GM18873 (cell line): ENCODE results near the gene TRIML2.
"Not testable (repeated sequence)": the region's sequence is repeated elsewhere in the genome, so short reads cannot be mapped to it uniquely, and the experiment has no call there.

Experiments used
- ATAC-seq: cut with Tn5 transposase; IDR thresholded peaks from one replicate; pipeline ENCODE4 v1.9.1; 2021; ENCODE audit warnings: mild to moderate bottlenecking, moderate library complexity, moderate number of reproducible peaks; ENCODE audit not compliant: unreplicated experiment, low FRiP score

The TRIML2 gene

DNA sequence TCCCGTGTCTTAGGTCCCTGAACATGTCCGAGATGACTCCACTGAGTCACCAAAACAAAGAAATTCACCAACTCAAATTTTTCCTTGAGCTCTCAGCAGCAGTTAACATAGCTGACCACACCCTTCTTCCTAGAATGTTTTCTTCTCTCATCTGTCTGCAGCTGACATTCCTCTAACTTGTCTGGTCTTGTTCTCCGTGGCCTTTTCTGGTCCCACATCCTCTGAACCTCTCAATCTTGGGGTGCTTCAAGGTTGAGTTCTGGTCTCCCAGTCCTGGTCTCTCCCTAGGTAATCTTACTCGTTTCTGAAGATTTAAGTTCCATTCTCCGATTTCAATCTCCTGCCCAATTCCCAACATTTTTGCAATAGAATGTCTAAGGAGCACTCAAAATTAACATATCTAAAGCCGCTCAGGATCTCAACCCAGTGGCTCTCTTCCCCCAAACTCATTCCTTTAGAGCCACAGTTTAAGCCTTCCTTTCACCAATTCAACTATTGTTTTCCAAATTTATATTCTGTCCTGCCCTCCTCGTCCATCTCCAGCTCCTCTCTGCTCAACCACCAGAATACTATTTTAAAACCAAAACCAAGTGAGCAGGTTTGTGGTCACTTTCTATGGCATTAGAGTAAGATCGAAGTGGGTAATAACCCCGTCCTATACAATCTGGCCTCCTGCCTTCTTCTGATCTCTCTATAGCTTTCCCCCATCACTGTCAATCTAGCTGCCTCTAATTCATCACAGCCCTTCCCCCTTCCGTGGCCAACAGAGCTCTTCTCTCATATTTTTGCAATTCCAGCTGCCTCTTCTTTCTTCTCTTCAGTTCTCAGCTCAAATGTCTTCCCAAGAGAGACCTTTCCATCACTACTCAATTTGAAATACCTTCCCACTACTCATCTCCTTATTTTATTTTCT lies 1.2 kb downstream of the TRIML2 start:
- ATAC-seq, result no peak

DNA sequence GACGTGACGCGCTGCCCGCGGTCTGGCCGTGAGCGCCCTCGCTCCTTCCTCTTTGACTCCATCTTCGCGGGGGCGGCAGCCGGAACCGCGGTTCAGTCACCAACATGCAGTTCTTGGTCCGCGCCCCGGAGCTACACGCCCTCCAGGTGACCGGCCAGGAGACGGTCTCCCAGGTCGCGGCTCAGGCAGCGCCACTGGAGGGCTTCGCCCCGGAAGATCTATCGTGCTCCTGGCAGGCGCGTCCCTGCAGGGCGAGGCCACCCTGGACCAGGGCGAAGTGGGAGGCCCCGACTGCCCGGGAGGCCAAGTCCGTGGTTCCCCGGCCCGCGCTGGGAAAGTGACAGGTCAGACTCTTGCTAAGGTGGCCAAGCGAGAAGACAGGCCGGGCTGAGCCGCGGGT lies 2.9 kb downstream of the TRIML2 start:
- no peak for ATAC-seq

DNA sequence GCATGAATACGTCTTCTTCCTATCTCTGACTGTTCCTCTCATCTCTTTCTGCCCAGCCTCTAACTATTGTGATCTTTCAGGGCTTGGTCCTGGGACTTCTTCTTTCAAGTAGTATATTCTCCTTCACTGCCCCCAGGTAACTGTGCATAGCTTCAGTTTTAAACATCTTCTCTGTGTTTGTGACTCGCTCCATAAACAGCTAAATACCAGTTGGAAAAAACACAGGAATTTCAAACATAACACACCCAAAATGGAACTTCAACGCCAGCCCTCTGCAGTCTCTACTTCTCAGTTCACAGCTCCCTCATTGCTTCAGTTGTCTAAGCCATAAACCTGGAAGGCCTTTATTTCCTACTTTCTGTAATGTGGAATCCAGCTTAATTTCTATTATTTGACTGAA lies 16.6 kb downstream of the TRIML2 start:
- no peak for ATAC-seq

GRCh38 chr4:188086858-188087257 lies 22.5 kb downstream of the TRIML2 start:
- no peak for ATAC-seq

DNA sequence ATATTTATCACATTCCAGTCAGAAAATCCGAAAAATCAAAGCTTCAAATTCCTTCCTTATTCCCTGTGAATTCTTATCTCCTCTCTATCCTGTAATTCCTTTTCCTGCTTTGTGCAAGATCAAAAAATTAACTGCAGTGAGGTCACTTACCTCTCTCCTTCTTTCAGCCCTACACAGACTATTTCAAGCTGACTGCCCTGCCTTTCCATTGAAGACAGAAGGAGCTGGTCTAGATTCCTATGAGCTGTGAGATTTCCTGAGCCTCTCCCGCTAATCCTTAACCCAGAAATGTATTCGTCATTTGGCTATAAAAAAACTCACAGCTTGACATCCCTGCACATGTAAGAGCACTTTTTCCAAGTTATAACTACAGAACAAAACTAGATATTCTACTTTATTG lies 26.6 kb downstream of the TRIML2 start:
- ATAC-seq, result no peak

DNA sequence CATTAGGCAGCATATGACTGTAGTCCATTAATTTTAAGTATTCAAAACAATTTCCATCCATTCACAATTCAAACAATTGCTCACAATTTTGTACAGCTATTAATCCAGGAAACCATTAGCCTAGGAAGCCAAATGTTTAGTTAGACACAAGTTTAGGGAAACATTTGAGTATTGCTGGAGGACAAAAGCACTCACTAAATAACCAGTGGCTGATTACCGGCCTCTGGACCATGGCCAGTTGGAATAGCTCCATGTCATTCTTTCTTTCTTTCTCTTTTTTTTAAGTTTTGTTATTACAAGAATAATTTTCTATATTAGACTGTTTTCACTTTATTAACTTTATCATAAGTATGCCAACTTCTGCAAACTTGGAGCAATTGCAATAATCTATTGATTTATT lies 31.3 kb downstream of the TRIML2 start:
- ATAC-seq, result no peak

DNA sequence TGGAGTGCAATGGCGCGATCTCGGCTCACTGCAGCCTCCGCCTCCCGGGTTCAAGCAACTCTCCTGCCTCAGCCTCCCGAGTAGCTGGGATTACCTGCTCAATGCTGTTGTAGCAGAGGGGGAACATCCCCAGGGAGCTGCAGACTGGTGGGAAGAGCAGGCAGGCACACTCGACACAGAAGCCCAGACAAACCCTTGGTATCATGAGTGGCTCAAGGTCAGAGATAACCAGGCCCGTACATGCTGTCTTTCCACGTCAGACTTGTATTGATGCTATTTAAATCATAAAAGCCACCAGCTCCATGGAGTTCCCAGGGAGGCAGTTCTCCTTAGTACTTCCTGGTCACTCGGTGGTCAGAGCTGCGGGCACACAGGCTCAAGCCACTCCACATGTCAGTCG lies 33.2 kb downstream of the TRIML2 start:
- ATAC-seq, result no peak

- no peak for ATAC-seq
These were observed 48.3 kb downstream of the TRIML2 start for GRCh38 chr4:188061083-188061482.

DNA sequence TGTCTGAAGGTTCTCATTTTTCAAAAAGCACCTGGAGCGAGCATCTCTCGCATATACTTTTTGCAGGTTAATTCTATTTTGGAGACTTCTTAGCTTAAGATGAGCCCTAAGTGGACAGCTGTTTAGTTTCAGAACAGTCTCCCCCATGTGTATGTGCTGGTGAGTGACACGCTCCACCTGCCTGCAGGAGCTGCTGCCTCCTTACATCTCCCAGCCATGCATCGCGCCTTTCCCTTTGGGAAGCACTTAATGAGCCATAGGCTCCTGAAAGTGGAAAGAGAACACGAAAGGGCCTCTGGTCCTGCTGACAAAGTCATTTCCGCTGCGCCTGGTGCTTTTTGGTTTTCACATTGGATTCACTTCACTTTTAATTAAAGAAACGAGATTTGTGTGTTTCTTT lies 56.1 kb downstream of the TRIML2 start:
- ATAC-seq, result no peak

- ATAC-seq, result no peak
These were observed 62.7 kb downstream of the TRIML2 start for GRCh38 chr4:188046657-188047056.

GRCh38 chr4:188045461-188045860 lies 63.9 kb downstream of the TRIML2 start:
- ATAC-seq, result not testable (repeated sequence)

DNA sequence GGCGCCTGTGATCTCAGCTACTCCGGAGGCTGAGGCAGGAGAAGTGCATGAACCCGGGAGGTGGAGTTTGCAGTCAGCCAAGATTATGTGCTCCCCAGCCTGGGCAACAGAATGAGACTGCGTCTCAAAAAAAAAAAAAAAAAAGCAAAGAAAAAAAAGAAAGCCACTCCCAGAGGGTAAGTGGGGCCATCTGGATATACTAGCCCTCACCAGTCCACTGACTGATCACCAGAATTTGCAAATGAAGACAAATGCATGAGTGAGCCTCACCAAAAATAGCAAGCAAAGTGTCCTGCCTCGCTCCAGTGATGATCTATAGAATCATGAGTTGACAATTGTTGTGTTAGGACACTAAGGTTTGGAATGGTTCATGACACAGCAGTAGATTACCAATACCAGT lies 66.2 kb downstream of the TRIML2 start:
- ATAC-seq, result no peak

DNA sequence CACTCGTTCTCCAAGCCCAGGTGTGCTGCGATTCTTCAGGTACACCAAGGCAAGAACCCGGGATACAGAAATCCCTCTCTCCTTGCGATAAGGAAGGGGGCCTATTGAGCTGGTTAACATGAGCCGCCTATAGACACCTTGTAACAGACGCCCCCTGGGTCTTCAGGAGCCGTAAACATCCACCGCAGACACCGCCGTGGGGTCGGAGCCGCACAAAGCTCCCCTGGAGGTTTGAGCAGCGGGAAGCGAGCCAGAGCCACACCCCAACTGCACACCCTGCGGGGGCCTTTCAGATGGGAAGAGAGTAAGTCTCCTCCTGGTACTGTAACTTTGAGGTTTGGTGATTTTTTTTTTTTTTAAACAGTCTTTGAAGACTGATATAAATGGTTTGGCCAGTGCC lies 67.2 kb downstream of the TRIML2 start:
- ATAC-seq, result no peak

DNA sequence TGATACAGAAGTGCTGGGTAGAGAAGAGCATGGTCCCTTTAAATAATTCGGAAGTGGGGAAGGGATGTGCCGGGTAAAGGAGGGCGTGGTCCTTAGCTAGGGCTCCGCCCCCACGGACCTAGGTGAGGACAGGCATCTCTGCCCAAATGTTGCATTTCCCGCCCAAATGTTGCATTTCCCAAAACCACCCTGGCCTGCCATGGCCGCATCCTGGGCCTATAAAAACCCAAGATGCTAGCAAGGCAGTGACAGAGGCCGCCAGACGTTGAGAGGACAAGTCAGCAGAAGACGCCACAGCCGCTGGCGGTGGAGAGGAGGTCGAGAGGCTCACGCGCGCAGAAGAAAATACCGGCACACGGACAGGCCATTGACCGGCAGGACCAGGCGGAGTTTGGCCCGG lies 67.7 kb downstream of the TRIML2 start:
- no peak for ATAC-seq
